ENCODE measurements around the gene ZFHX3.

The ZFHX3 gene

GRCh38 chr16:73037331-73037745, 10.6 kb downstream of the ZFHX3 start:
- no peak for DNase-seq

DNA sequence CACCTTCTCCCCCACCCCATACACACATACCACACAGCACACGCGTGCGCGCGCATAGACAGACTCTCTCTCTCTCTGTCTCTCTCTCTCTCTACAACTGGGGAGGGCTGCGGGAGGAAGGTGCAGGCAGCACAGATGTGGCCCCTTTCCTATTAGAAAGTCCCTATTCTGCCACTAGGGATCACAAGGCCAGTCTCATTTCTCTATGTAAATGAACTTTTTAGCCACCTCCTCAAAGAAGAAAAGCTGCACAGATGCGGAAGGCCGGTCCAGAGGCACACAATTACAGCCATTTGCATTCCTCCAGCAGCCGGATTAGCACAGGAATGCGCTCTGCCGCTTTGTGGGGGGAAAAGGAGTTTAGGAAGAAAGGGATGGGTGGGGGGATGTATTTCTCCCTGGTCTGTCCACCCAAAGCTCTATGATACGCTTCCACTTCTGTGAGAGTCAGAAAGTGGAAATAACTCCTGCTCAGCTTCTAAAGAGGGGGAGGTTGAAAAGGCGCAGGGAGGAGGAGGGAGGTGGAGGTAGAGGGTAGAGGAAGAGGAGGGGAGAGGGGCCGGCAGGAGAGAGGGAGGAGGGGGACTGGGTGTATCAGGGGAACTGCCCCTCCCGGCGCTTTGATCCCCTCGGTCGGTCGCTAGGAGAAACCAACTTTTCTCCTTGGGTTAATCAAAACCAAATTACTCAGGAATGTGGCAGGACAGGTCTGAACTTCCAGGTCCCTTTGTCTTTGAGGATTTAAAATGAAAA, 11.7 kb downstream of the ZFHX3 start:
- no peak for DNase-seq

DNA sequence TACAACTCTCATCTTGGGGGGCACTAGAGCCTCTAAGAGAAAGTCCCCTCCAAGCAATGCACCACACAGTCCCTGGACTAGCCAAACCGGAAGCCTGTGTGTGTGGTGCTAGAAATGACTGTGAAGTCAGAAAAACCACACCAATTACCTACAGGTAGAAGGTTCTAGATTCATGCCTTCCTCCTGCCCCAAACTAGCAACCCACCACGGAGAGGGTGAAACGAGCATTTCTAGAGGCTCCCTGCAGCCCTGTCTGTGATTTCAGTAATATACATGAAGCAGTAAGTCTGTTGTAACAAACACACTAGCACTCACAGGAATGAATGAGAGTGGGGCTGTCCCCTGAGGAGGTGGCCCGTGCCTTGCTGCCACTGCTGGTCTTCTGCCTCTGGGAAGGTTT, 13.6 kb downstream of the ZFHX3 start:
- DNase-seq: no peak

- no peak for DNase-seq
Measured at GRCh38 chr16:73033271-73033998, 14.5 kb downstream of the ZFHX3 start.

GRCh38 chr16:73032541-73033270, 15.2 kb downstream of the ZFHX3 start:
- no peak for DNase-seq

GRCh38 chr16:73031984-73032383, 15.9 kb downstream of the ZFHX3 start:
- no peak for DNase-seq

- DNase-seq: no peak
Measured at GRCh38 chr16:73031155-73031866, 16.6 kb downstream of the ZFHX3 start.

- DNase-seq: no peak
Measured at GRCh38 chr16:73028721-73029361, 19.1 kb downstream of the ZFHX3 start.

DNA sequence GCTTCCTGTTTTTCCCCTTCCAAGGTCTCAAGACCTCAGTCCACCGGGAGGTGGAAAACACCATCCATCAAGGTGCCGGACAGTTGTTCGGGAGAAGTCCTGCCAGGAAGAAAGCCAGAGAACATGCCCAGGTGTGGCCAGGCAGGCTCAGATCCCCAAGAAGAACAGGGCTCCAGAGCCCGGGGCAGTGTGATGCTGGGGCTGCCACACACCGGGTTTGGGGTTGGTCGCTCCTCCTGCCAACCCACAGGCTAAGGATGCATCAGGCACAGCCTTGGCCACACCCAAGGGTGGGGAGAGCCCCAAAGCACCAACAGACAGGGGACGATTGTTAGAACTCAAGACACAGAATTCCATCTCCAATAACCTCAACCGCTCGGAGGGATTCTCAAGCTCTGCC, 19.7 kb downstream of the ZFHX3 start:
- no peak for DNase-seq

- DNase-seq: no peak
Measured at GRCh38 chr16:73027685-73028111, 20.2 kb downstream of the ZFHX3 start.

DNA sequence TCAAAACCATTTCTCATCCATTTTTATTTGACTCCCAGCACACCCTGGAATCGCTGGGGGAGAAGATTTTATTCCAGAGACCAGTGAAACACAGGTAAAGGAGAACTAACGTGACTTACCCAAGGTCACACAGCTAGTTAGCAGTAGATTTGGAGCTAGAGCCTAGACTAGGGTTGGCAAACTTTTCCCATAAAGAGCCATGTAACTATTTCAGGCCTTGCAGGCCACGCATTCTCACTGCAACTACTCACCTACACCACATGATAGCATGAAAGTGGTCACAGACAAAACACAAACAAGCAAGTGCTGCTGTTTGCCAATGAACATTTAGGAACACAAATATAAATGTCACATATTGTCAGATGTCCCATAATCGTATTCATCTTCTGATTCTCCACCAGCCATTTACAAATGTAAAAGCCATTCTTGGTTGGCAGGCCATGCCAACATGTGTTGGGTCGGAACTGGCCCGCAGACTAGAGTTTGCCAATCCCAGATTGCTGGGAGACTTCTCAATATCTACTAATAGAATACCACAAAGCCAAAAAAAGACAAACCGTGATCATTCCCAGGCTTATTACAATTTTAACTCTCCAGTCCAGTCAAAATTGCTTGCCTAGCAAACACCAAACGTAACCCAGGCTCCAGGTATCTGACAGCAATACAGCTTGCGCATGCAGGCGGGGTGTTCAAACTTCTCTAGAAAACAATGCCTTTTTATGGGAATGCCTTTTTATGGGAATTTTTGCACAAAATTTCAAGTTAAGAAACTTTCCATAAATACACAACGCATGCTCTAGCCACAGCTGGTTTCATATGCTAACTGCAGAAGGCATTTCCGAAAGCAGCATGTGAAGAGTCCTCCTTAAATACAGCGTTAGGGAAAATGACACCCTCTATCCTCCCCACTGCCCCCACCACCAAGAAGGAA, 20.9 kb downstream of the ZFHX3 start:
- DNase-seq: no peak

DNA sequence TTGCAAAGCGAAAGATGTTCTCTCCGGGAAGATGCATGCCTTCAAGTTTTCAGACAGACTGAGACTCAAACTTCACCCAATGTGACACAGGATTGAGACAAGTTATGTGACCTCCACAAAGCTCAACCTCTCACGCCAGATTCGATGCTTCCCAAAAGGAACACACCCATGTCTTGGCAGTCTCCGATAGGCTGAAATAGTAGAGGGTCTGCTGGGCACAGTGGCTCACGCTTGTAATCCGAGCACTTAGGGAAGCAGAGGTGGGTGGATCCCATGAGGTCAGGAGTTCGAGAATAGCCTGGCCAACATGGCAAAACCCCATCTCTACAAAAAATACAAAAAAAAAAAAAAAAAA, 22.1 kb downstream of the ZFHX3 start:
- DNase-seq: no peak

DNA sequence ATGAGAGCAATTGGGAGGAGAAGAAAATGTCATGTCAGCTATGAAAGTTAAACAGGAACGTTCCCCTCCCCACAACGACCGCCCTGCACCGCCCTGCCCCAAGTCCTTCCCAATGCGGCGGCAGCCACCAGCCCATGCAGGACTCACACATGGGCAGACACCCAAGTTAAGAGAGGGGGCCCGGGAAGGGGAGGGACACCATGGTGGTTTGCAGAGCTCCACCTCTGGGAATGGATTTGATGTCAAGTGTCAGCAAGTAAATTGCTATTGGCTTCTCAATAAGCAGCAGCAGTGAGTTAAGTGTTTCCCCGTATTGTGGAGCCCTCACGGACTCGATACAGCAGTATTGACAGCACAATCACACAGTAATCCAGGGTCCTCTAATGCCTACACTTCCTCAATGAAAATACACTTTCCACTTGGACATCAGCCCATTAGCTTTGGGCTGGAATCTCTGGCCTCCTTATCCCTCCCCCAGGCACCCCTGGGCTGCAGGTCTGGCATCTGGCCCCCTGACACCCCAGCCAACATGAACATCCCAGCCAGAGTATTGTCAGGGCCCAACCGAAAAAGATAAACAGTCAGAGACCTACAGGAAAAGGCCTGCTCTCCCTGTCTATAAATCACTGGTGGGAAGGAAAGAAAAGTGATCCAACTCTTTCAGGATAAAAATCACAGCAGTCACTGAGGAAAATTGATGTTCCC, 22.6 kb downstream of the ZFHX3 start:
- no peak for DNase-seq

GRCh38 chr16:73024571-73025105, 23.3 kb downstream of the ZFHX3 start:
- DNase-seq: no peak

DNA sequence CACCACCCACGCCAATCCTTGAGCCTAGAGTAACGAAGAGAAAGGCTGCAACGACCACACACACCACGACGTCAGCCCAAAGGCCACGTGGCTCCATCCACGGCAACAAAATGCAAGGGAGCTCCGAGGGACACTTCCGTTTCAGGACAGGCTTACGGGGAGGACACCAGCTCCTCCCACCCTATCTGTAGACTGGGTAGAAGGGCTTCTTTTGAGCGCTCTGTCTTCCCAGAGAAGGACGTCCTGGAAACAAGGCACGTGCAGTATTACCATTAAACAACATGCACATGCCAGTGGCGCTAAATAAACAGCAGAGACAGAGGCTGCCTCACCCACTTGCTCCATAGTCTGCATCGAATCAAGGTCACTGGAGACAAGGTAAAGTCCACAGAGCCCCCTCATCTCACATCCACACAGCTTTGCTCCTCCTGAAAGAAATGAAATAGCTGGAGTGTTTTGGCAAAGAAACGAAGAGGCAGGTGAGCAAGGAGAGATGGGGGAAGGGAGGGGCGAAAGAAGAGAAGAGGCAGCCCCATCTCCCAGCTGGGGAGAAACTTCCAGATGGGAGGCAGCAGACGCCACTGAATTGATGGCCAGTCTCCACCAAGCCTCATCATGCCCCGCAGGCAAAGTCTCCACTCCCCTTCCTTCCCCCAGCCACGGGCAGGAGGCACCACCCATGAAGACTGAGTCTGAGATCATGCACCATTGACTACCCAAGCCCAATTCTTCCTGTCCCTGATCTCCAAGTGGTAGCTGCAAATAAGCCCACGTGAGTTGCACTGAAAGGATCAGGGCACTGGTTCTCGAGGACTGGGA, 24.0 kb downstream of the ZFHX3 start:
- DNase-seq: no peak

DNA sequence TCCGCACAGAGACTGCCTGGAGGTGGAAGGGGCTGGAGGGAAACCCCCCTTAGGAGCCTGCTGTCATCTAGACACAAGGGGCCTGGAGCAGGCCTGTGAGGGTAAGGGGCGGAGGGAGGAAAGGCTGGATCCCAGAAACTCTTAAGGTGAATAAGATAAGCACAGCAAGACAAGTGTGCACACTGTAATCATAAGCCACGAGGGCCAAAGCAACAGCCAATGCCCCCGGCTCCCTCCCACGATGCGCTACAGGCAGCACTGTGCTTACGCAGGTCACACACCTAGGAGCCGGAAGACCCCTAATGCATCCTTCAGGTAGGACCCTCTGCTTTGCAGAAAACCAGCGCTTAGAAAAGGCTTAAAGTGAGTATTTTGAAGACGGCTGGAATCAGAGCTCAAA, 24.6 kb downstream of the ZFHX3 start:
- no peak for DNase-seq

DNA sequence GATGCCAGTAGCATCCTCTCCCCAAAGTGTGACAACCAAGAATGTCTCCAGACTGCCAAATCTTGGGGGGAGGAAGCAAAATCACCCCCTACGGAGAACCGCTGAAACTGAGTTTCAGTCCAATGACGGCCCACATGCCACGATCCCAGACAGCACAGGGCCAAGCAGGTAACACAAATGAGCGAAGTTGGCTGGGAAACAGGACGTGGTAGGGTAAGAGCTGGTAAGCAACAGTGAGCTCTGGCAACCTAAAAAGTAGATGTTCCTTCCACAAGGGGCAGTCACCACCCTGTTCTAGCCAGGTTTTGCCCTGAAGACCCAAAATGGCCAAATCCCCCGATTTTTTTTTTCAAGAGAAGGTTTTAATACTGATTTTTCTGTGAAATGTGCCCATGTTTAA, 25.4 kb downstream of the ZFHX3 start:
- no peak for DNase-seq

DNA sequence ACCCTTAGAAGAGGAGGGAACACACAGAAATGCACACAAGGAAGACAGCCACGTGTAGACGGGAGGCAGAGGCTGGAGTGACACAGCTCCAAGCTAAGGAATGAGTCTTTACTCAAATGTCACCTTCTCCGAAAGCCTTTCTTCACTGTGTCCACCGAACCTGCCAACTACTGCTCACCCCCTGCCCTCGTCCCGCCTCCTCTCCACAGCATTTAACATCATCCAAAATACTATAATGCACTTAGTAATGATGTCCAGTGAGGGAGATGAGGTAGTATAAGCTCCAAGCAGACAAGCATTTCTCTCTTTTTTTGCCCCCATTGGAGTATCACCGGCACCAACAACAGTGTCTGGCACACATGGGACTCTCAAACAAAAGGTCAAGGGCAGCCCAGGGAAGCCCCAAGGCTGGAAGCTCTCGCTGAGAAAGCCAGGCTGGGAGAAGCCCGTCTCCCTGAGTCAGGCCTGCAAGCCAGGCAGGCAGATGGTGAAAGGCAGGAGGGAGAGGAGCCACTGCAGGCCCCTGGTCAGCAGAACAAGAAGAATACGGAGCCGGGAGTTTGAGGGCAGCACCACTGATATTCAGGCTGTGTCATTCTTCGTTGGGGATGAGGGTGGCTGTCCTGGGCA, 25.9 kb downstream of the ZFHX3 start:
- no peak for DNase-seq

GRCh38 chr16:73020409-73020884, 27.5 kb downstream of the ZFHX3 start:
- no peak for DNase-seq

Data from activated CD4-positive, alpha-beta T cell treated with anti-CD3 and anti-CD28 coated beads for 1 hour (primary cell).